ENCODE results near the gene FOXN3. TPM values are rescaled to one million over a fixed set of nuclear protein-coding genes. Genes with fewer than 3 reads are reported as not detected.

The FOXN3 gene
- polyA plus RNA-seq, 1 donor (not counting 4 experiments of a cell fraction or from before 2014, with no cell fraction given) = 10.2 TPM

DNA sequence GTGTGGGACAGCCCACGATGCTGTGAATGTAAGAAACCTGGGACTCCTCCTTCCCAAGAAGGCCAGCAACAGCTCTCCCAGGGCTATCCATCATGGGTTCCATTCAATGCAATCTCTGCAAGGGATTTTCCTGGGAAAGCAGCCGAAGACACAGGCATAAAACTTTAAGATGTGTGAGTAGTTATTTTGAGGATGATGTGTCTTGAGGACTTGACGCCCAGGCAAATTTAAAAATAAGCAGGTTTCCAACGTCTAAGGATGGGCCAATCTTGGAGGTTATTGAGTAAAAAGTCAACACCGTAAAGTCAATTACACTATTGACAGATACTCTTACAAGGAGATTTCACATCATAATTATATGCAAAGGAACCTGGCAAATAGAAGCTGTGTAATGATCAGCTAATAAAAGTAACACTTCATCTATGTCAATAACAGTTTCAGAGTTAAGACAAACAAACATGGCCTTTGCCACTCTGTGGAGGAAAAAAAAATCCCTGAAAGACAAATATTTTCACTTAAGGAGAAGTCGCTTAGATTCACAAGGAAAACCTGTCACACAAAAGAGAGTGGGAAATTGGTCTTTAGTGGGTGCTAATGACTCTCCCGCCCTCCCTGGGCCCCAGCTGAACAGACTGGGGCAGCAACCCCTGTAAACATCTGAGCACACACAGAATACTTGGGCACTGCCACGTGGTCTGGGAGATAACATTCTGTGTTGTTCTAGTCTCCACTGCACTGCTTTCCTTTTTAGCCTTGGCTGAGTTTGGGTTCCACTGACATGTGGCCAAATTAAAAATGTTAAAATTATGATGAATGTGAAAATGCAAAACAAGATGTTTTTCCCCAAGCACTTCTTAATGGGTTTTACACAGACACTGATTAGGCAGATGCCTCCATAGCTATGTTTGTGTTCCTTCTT is 240.9 kb downstream of the FOXN3 start:
- no peaks in the 10 kb centered on the region for H3K9me1 ChIP-seq (ENCODE audit: control insufficient read depth, extremely low read depth, insufficient read depth, low read length)
- TF ChIP-seq EZH2 (IDR thresholded peaks at IDR 0.05; ENCODE audit: low read length) = no peak
- TF ChIP-seq, protein P1, sequence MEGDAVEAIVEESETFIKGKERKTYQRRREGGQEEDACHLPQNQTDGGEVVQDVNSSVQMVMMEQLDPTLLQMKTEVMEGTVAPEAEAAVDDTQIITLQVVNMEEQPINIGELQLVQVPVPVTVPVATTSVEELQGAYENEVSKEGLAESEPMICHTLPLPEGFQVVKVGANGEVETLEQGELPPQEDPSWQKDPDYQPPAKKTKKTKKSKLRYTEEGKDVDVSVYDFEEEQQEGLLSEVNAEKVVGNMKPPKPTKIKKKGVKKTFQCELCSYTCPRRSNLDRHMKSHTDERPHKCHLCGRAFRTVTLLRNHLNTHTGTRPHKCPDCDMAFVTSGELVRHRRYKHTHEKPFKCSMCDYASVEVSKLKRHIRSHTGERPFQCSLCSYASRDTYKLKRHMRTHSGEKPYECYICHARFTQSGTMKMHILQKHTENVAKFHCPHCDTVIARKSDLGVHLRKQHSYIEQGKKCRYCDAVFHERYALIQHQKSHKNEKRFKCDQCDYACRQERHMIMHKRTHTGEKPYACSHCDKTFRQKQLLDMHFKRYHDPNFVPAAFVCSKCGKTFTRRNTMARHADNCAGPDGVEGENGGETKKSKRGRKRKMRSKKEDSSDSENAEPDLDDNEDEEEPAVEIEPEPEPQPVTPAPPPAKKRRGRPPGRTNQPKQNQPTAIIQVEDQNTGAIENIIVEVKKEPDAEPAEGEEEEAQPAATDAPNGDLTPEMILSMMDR (optimal IDR thresholded peaks at IDR 0.05 in 1 of 3, IDR thresholded peaks at IDR 0.05 in 1 of 3, conservative IDR thresholded peaks at IDR 0.05 in 1 of 3; ENCODE audit: extremely low read depth in 1 of 3, insufficient read depth in 2 of 3, low read length in 3 of 3) = no peak
- no peaks in the 10 kb centered on the region for H3K79me2 ChIP-seq (ENCODE audit: control insufficient read depth, insufficient read depth, low read length)
- no peaks in the 10 kb centered on the region for H3K36me3 ChIP-seq (ENCODE audit: control insufficient read depth in 2 of 2, extremely low read depth in 1 of 2, insufficient read depth in 2 of 2, low read length in 2 of 2)
- no peak overlapping the region for H3K27ac ChIP-seq (ENCODE audit: control insufficient read depth, insufficient read depth, low read length)
- H2AFZ ChIP-seq (ENCODE audit: control insufficient read depth, low read length) = no peak overlapping the region
- H3K4me2 ChIP-seq (ENCODE audit: control insufficient read depth, extremely low read depth, insufficient read depth, low read depth, low read length) = no peak overlapping the region
- no peak for FAIRE-seq
- no peak overlapping the region for H3K9ac ChIP-seq (ENCODE audit: control insufficient read depth, extremely low read depth, insufficient read depth, low read length)
- no peaks in the 10 kb centered on the region for H3K9me3 ChIP-seq (ENCODE audit: control insufficient read depth, low read depth, low read length)
- no peaks in the 10 kb centered on the region for H4K20me1 ChIP-seq (ENCODE audit: control insufficient read depth, extremely low read depth, insufficient read depth, low read length)
- H3K4me1 ChIP-seq (ENCODE audit: control insufficient read depth, extremely low read depth, insufficient read depth, low read length) = no peaks in the 10 kb centered on the region
- DNase-seq (ENCODE audit: low read depth, low spot score) = no peak
- H3K27me3 ChIP-seq (ENCODE audit: control insufficient read depth, extremely low read depth, insufficient read depth, low read length) = no peaks in the 10 kb centered on the region
- dilution Hi-C loops (cut with MboI; ENCODE audit: extremely low pct_ligation_motif_present, low sequenced_read_pairs) = no loop called here
- H3K4me3 ChIP-seq (ENCODE audit: control insufficient read depth in 2 of 3, extremely low read depth in 1 of 3, insufficient read depth in 2 of 3, low read depth in 1 of 3, low read length in 3 of 3) = no peak overlapping the region

DNA sequence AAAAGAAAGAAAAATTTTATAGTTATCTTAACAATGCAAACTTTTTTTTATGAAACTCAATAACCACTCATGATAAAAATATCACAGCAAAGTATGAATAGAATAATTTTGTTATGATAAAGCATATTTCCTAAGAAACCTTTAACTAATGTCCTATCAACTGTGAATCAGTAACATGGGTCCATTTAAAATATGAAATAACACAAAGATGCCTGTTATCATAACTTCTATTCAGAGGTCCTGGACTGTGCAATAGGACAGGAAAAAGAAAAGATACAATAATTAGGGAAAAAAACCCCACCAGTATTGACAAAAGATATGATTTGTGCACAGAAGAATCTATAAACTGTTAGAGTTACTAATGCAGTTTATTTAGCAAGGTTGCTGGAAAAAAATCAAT is 245.4 kb downstream of the FOXN3 start:
- no peak overlapping the region for H3K4me2 ChIP-seq (ENCODE audit: control insufficient read depth, extremely low read depth, insufficient read depth, low read depth, low read length)
- no peaks in the 10 kb centered on the region for H3K9me1 ChIP-seq (ENCODE audit: control insufficient read depth, extremely low read depth, insufficient read depth, low read length)
- no peak overlapping the region for H3K27ac ChIP-seq (ENCODE audit: control insufficient read depth, insufficient read depth, low read length)
- no peaks in the 10 kb centered on the region for H3K36me3 ChIP-seq (ENCODE audit: control insufficient read depth in 2 of 2, extremely low read depth in 1 of 2, insufficient read depth in 2 of 2, low read length in 2 of 2)
- dilution Hi-C loops (cut with MboI; ENCODE audit: extremely low pct_ligation_motif_present, low sequenced_read_pairs) = no loop called here
- H3K4me3 ChIP-seq (ENCODE audit: control insufficient read depth in 2 of 3, extremely low read depth in 1 of 3, insufficient read depth in 2 of 3, low read depth in 1 of 3, low read length in 3 of 3) = no peak overlapping the region
- H3K79me2 ChIP-seq (ENCODE audit: control insufficient read depth, insufficient read depth, low read length) = no peaks in the 10 kb centered on the region
- FAIRE-seq (no peak), DNase-seq (ENCODE audit: low read depth, low spot score) (no peak)
- TF ChIP-seq, protein P1 (optimal IDR thresholded peaks at IDR 0.05 in 1 of 3, IDR thresholded peaks at IDR 0.05 in 1 of 3, conservative IDR thresholded peaks at IDR 0.05 in 1 of 3; ENCODE audit: extremely low read depth in 1 of 3, insufficient read depth in 2 of 3, low read length in 3 of 3) = no peak
- no peak for TF ChIP-seq EZH2 (IDR thresholded peaks at IDR 0.05; ENCODE audit: low read length)
- no peaks in the 10 kb centered on the region for H3K9me3 ChIP-seq (ENCODE audit: control insufficient read depth, low read depth, low read length)
- H2AFZ ChIP-seq (ENCODE audit: control insufficient read depth, low read length) = no peak overlapping the region
- H3K9ac ChIP-seq (ENCODE audit: control insufficient read depth, extremely low read depth, insufficient read depth, low read length) = no peak overlapping the region
- no peaks in the 10 kb centered on the region for H3K4me1 ChIP-seq (ENCODE audit: control insufficient read depth, extremely low read depth, insufficient read depth, low read length)
- no peaks in the 10 kb centered on the region for H4K20me1 ChIP-seq (ENCODE audit: control insufficient read depth, extremely low read depth, insufficient read depth, low read length)
- no peaks in the 10 kb centered on the region for H3K27me3 ChIP-seq (ENCODE audit: control insufficient read depth, extremely low read depth, insufficient read depth, low read length)
